GM12892 (cell line): ENCODE data around the gene PPP2R3B.

Experiments used
- POLR2A ChIP-seq: IDR thresholded peaks from 2 replicates; pipeline ENCODE4 v1.6.1; 2011; ENCODE audit warnings: low read depth, low read length, control low read depth
- POLR2AphosphoS5 ChIP-seq: IDR thresholded peaks from 2 replicates; pipeline ENCODE4 v1.6.1; 2011; ENCODE audit warnings: low read depth, low read length, control low read depth
- TAF1 ChIP-seq: IDR thresholded peaks from 2 replicates; pipeline ENCODE4 v1.6.1; 2011; ENCODE audit warnings: low read depth, mild to moderate bottlenecking, control low read depth, low read length, borderline replicate concordance

GRCh38 chrX:320126-320783 is 66.5 kb downstream of the PPP2R3B start:
- no peak for TF ChIP-seq POLR2A
- TF ChIP-seq TAF1: no peak
- no peak for TF ChIP-seq POLR2AphosphoS5
